Endothelial cell of umbilical vein (primary cell): ENCODE results near the gene DDA1. TPM values are rescaled to one million over a fixed set of nuclear protein-coding genes. Genes with fewer than 3 reads are reported as not detected.

ENCODE experiments used
- BruUV-seq: library from RNA; stranded (reverse); fragments of 400-500 nt; replicated peaks from 2 replicates; lab custom pipeline; 2021; lab: Mats Ljungman, UMichigan
- CTCF ChIA-PET: fragments of 300-600, 350-600 bp; sonication (Branson Sonifier 250); formaldehyde crosslinking; loops from one replicate; lab custom pipeline; 2021; ENCODE audit warnings: antibody characterized with exemption, inconsistent platforms; lab: Charles Lee
- POLR2A ChIA-PET: fragments of 300-600, 350-600 bp; sonication (Branson Sonifier 250); formaldehyde crosslinking; loops from one replicate; lab custom pipeline; 2021; ENCODE audit warnings: antibody characterized with exemption, inconsistent platforms; lab: Charles Lee
- DNase-seq: peaks from one replicate; pipeline ENCODE4 v3.0.0-alpha.2; 2011; ENCODE audit warnings: low read depth, low spot score
- FAIRE-seq: peaks from 2 replicates; lab custom pipeline; 2011; peaks lifted over from hg19 to GRCh38; lab: Jason Lieb, UNC
- H2AFZ ChIP-seq: 2 replicates; pipeline ENCODE4 v1.6.0; 2012; ENCODE audit warnings: low read depth, low read length, control low read depth, inconsistent platforms
- H3K27ac ChIP-seq: 2 replicates; pipeline ENCODE4 v1.5.1; 2011; ENCODE audit warnings: low read depth, mild to moderate bottlenecking, control low read depth, low read length, moderate library complexity; ENCODE audit not compliant: insufficient read depth
- H3K27me3 ChIP-seq, 2 experiments: 2 replicates each; pipeline versions ENCODE4 v1.6.0 to v1.6.1; 2011; ENCODE audit warnings: low read length in 2 of 2, mixed read lengths in 1 of 2; ENCODE audit not compliant: control insufficient read depth in 2 of 2, insufficient read depth in 2 of 2
- H3K36me3 ChIP-seq, 2 experiments: 2 replicates in 1 of 2; 3 replicates in 1 of 2; pipeline ENCODE4 v1.5.1; 2011; ENCODE audit warnings: low read length in 2 of 2, mild to moderate bottlenecking in 1 of 2, moderate library complexity in 1 of 2; ENCODE audit not compliant: control insufficient read depth in 2 of 2, insufficient read depth in 2 of 2; ENCODE audit errors: extremely low read depth in 1 of 2
- H3K4me1 ChIP-seq: 3 replicates; pipeline ENCODE4 v1.5.1; 2011; ENCODE audit warnings: mild to moderate bottlenecking, low read length; ENCODE audit not compliant: control insufficient read depth, insufficient read depth; ENCODE audit errors: extremely low read depth
- H3K4me2 ChIP-seq: 2 replicates; pipeline ENCODE4 v1.6.1; 2011; ENCODE audit warnings: low read length, control low read depth, mixed read lengths; ENCODE audit not compliant: insufficient read depth
- H3K4me3 ChIP-seq, 3 experiments: fragments of 200-600 bp in 1 of 3; sonication (generic), shearing (Covaris generic) in 1 of 3; replicated peaks in 1 of 3; 2 replicates each; pipeline ENCODE4 v1.5.1; 2011 to 2016; ENCODE audit warnings: control low read depth in 3 of 3, low read length in 3 of 3, mild to moderate bottlenecking in 2 of 3, inconsistent platforms in 1 of 3, low read depth in 1 of 3, moderate library complexity in 1 of 3; ENCODE audit not compliant: insufficient read depth in 1 of 3
- H3K79me2 ChIP-seq: 2 replicates; pipeline ENCODE4 v1.6.0; 2012; ENCODE audit warnings: low read length, inconsistent platforms; ENCODE audit not compliant: control insufficient read depth, insufficient read depth
- H3K9ac ChIP-seq: replicated peaks from 2 replicates; pipeline ENCODE3; 2011; ENCODE audit warnings: low read length, control low read depth; ENCODE audit not compliant: insufficient read depth; ENCODE audit errors: extremely low read depth
- H3K9me1 ChIP-seq: replicated peaks from 3 replicates; pipeline ENCODE4 v1.6.0; 2011; ENCODE audit warnings: mild to moderate bottlenecking, low read length; ENCODE audit not compliant: control insufficient read depth, insufficient read depth; ENCODE audit errors: extremely low read depth
- H3K9me3 ChIP-seq: replicated peaks from 2 replicates; pipeline ENCODE4 v1.5.1; 2012; ENCODE audit warnings: low read length, inconsistent platforms; ENCODE audit not compliant: control insufficient read depth, insufficient read depth
- H4K20me1 ChIP-seq: replicated peaks from 2 replicates; pipeline ENCODE3; 2011; ENCODE audit warnings: mild to moderate bottlenecking, low read length; ENCODE audit not compliant: control insufficient read depth, insufficient read depth; ENCODE audit errors: extremely low read depth
- EZH2 ChIP-seq: IDR thresholded peaks from 2 replicates; pipeline ENCODE4 v1.6.1; 2012; ENCODE audit warnings: borderline replicate concordance, low read depth, mild to moderate bottlenecking, moderate library complexity, low read length, inconsistent platforms; ENCODE audit not compliant: severe bottlenecking
- FOS ChIP-seq: IDR thresholded peaks from 2 replicates; pipeline ENCODE4 v1.6.1; 2011; ENCODE audit warnings: mild to moderate bottlenecking, low read length, moderate library complexity, borderline replicate concordance; ENCODE audit not compliant: insufficient read depth
- GATA2 ChIP-seq: IDR thresholded peaks from 2 replicates; pipeline ENCODE4 v1.7.0; 2011; ENCODE audit warnings: low read depth, mild to moderate bottlenecking, moderate library complexity, mixed read lengths, low read length; ENCODE audit not compliant: insufficient read length, insufficient read depth
- JUN ChIP-seq: IDR thresholded peaks from 2 replicates; pipeline ENCODE4 v1.6.1; 2011; ENCODE audit warnings: borderline replicate concordance, low read depth; ENCODE audit not compliant: insufficient read length, insufficient read depth
- MYC ChIP-seq: IDR thresholded peaks from one replicate; pipeline ENCODE4 v1.6.1; 2011; ENCODE audit warnings: mild to moderate bottlenecking, low read depth, low read length
- POLR2A ChIP-seq: IDR thresholded peaks from 2 replicates; pipeline ENCODE4 v1.6.1; 2012; ENCODE audit warnings: low read depth, mild to moderate bottlenecking, control low read depth, low read length
- POLR2AphosphoS5 ChIP-seq: IDR thresholded peaks from 2 replicates; pipeline ENCODE4 v1.6.1; 2012; ENCODE audit warnings: low read depth, mild to moderate bottlenecking, control low read depth, low read length, moderate library complexity; ENCODE audit not compliant: insufficient read depth
- dilution Hi-C: fragments of 300-500 bp; cut with MboI; formaldehyde crosslinking; loops from one replicate; pipeline ENCODE4 v1.15.0; 2019; ENCODE audit warnings: low sequenced_read_pairs; ENCODE audit not compliant: extremely low pct_ligation_motif_present
- intact Hi-C: fragments of 100-400 bp; cut with micrococcal nuclease; formaldehyde crosslinking; loops from one replicate; pipeline ENCODE4 v1.10.0; 2022
- polyA plus RNA-seq, 4 experiments: library from polyadenylated mRNA; depleted of rRNA in 3 of 4; stranded (reverse) in 3 of 4; unstranded in 1 of 4; fragments of >200 nt; gene quantifications; 2 replicates each; pipeline versions ENCODE4 v1.2.1 to v1.2.3, GENCODE V29; 2011 to 2012; ENCODE audit warnings: missing spikeins in 1 of 4
- total RNA-seq: library from RNA; stranded (reverse); gene quantifications from 2 replicates; pipeline ENCODE4 v1.2.3, GENCODE V29; 2021
- TF ChIP-seq, protein P1 (sequence below): IDR thresholded peaks from 2 replicates; pipeline ENCODE4 v1.6.1; 2011; ENCODE audit not compliant: insufficient read depth, insufficient read length
- TF ChIP-seq, protein P2 (sequence below), 2 donors: IDR thresholded peaks; 1 replicate in 1 of 2; 2 replicates in 1 of 2; pipeline ENCODE4 v1.5.1; 2011; ENCODE audit warnings: low read length in 2 of 2, mild to moderate bottlenecking in 2 of 2, moderate library complexity in 2 of 2, control low read depth in 1 of 2, inconsistent platforms in 1 of 2, low read depth in 1 of 2; ENCODE audit not compliant: insufficient read depth in 1 of 2; ENCODE audit errors: extremely low read depth in 1 of 2

Gene DDA1
- total and polyA plus RNA-seq, 2 donors (not counting 3 experiments of a cell fraction or from before 2014, with no cell fraction given) = 52.9 to 64.7 TPM

DNA sequence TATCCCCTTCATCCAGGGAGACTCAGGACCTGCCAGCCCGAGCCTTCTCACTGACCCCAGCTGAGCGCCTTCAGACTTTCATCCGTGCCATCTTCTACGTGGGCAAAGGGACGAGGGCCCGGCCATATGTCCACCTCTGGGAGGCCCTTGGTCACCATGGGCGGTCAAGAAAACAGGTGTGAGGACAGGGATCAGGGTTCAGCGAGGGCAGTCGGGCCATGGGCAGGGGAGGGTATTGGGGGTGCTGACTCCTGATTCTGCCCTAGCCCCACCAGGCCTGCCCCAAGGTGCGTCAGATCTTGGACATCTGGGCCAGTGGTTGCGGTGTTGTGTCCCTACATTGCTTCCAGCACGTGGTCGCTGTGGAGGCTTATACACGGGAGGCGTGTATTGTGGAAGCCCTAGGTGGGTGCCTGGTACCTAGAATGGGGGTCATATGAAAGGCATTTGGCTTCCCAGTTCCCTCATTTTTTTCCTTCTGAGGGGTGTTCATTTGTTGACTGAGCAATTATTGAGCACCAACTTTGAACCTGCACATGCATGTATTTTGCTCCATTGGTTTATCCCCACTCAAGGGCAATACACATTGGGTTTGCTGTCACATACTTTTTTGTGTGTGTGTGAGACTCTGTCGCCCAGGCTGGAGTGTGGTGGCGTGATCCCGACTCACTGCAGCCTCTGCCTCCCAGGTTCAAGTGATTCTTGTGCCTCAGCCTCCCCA is 23.8 kb upstream of the DDA1 start:
- Histone ChIP-seq H3K79me2 (no peaks in the 10 kb centered on the region), H3K4me2 (no peak overlapping the region), H3K4me1 (peaks cover 10% of the 10 kb centered on the region), H3K27me3 (no peaks in the 10 kb centered on the region), H2AFZ (no peak overlapping the region), H3K9me3 (no peaks in the 10 kb centered on the region), H3K9ac (no peak overlapping the region), H3K27ac (no peak overlapping the region), H3K36me3 (no peaks in the 10 kb centered on the region), H3K4me3 (no peak overlapping the region), H3K9me1 (no peaks in the 10 kb centered on the region), H4K20me1 (no peaks in the 10 kb centered on the region)
- BruUV-seq = no TSS peak
- intact Hi-C loops = no loop called here
- ChIA-PET CTCF (interaction anchor here (0.8 kb wide), 1 partner anchor 24 kb away, joined by 4 read pairs; no protein-coding TSS in a partner anchor), POLR2A (no interaction called here)
- DNase-seq = no peak
- no peak for FAIRE-seq
- TF ChIP-seq EZH2 = no peak
- TF ChIP-seq GATA2 = no peak
- TF ChIP-seq, protein P1, sequence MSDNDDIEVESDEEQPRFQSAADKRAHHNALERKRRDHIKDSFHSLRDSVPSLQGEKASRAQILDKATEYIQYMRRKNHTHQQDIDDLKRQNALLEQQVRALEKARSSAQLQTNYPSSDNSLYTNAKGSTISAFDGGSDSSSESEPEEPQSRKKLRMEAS = no peak
- TF ChIP-seq, protein P2, sequence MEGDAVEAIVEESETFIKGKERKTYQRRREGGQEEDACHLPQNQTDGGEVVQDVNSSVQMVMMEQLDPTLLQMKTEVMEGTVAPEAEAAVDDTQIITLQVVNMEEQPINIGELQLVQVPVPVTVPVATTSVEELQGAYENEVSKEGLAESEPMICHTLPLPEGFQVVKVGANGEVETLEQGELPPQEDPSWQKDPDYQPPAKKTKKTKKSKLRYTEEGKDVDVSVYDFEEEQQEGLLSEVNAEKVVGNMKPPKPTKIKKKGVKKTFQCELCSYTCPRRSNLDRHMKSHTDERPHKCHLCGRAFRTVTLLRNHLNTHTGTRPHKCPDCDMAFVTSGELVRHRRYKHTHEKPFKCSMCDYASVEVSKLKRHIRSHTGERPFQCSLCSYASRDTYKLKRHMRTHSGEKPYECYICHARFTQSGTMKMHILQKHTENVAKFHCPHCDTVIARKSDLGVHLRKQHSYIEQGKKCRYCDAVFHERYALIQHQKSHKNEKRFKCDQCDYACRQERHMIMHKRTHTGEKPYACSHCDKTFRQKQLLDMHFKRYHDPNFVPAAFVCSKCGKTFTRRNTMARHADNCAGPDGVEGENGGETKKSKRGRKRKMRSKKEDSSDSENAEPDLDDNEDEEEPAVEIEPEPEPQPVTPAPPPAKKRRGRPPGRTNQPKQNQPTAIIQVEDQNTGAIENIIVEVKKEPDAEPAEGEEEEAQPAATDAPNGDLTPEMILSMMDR (IDR thresholded peaks at IDR 0.05; ENCODE audit: extremely low read depth in 1 of 2, insufficient read depth in 1 of 2, low read depth in 1 of 2, low read length in 2 of 2) = no peak
- no peak for TF ChIP-seq MYC
- TF ChIP-seq FOS = no peak
- TF ChIP-seq POLR2A = no peak
- TF ChIP-seq JUN = no peak
- TF ChIP-seq POLR2AphosphoS5 = no peak
- dilution Hi-C loops = no loop called here
